Germinal center (tissue), 1 donor: Measurements from ENCODE around the gene NABP2.

Experiments used
- DNase-seq: peaks from one replicate; pipeline ENCODE4 v3.0.0; 2012; ENCODE audit warnings: mixed read lengths, low spot score

NABP2 gene

DNA sequence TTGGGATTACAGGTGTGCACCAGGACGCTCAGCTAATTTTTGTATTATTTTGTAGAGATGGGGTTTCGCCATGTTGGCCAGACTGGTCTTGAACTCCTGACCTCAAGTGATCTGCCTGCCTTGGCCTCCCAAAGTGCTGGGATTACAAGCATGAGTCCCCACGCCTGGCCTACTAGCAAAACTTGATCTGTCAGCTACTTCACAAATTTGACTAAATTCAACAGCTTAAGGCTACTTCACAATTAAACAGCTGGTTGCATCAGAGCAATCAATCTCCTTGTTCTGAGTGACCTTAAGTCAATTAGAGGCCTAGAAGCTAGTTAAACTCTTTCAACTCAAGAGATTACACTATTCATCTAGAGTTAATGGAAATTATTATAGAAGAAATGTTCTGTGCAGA is 54.8 kb downstream of the NABP2 start:
- DNase-seq: no peak
